Measurements from ENCODE around the gene GALNT16. TPM values are rescaled to one million over a fixed set of nuclear protein-coding genes. Genes with fewer than 3 reads are reported as not detected.

GALNT16 gene
- total RNA-seq, 1 experiment from 2014 or later: 2.0 TPM

DNA sequence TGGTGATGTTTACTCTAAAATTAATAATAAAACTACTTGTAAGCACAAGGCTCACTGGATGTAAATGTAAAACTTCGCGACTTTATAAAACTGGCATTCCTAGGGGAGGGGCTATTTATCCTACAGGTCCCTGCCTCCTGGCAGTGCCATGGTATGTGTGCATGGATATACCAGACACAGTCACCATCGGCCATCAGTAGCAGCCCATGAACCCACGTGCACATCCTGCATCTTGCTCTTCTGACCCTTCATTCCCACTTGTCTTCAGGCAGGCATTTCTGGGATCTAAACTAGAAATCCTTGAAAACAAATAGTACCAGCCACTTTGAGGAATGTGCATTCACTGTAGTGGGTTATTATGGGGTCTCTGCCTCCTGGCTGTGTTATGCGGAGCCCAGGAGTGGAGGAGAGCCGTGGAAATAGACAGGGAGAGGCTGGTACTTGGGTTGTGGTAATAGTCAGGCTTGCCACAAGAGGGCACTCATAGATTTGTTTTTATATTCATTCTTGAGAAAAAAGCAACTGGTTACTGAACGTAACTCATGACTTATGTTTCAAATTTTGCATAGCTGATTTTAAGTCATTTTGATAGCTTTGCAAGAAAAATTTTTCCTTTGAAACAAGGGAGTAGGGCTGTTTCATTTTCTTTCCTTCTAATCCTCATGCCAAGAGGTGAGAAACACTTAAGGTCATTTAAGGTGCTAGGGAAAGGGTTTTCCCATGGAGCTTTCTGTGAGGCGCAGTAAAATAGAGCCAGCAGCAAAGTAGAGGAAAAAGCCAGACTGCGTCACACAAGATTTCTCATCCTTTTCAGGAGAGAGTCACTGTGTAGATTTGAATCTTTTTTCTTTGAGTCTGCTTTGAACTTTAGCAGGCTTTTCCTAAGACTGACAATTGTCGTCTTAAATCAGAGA is 17.4 kb upstream of the GALNT16 start:
- Histone ChIP-seq H3K27me3 (ENCODE audit: control insufficient read depth, insufficient read depth, low read length) (no peaks in the 10 kb centered on the region), H3K4me3 (ENCODE audit: insufficient read depth, low read depth, low read length) (no peak overlapping the region), H3K36me3 (replicated peaks; ENCODE audit: control insufficient read depth, insufficient read depth, low read length) (peaks cover 10% of the 10 kb centered on the region)

DNA sequence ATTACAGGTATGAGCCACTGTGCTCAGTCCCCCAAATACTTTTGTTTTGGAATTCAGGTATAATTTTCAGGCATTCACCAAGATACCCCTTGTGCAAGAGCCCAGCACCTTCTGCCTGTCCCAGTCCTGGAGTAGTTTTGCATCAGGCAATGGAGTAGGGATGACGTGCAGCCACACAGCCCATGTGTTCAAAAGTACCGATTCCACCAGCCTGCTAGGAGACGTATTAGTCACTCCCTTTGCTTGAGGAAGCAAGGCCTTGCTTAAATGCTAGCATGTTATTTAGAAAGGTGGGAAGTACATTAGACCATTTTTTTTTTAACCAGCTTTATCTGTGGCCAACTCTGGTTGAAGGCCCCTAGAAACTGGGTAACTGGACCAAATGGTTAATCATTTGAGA is 15.0 kb upstream of the GALNT16 start:
- DNase-seq: no peak
- Histone ChIP-seq H3K27me3 (ENCODE audit: control insufficient read depth, insufficient read depth, low read length) (no peaks in the 10 kb centered on the region), H3K36me3 (replicated peaks; ENCODE audit: control insufficient read depth, insufficient read depth, low read length) (peaks cover 5% of the 10 kb centered on the region), H3K4me3 (ENCODE audit: insufficient read depth, low read depth, low read length) (no peak overlapping the region)

More for the DNA sequence above, 17.4 kb upstream of the GALNT16 start:
- DNase-seq: peak; percentile 84

DNA sequence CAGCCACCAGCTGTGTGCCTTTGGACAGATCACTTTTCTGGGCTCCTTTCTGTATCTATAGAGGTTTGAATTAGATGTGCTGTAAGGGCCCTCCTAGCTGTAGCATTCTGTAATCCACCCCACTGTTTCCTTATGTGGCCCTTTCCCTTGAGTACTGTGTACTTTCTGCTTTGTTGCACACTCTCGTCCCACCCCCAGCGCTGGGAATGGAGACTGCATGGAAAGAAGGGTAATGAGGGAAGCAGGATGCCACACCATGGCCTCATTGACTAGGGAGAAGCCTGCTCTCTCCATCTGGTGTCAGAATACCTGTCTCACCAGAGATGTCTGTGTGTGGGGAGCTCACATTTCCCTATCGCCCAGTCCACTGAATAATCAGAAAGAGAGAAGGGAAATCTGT is 13.6 kb upstream of the GALNT16 start:
- H3K4me3 ChIP-seq (ENCODE audit: insufficient read depth, low read depth, low read length): no peak overlapping the region
- no peaks in the 10 kb centered on the region for H3K27me3 ChIP-seq (ENCODE audit: control insufficient read depth, insufficient read depth, low read length)
- no peaks in the 10 kb centered on the region for H3K36me3 ChIP-seq (replicated peaks; ENCODE audit: control insufficient read depth, insufficient read depth, low read length)
- DNase-seq: no peak

DNA sequence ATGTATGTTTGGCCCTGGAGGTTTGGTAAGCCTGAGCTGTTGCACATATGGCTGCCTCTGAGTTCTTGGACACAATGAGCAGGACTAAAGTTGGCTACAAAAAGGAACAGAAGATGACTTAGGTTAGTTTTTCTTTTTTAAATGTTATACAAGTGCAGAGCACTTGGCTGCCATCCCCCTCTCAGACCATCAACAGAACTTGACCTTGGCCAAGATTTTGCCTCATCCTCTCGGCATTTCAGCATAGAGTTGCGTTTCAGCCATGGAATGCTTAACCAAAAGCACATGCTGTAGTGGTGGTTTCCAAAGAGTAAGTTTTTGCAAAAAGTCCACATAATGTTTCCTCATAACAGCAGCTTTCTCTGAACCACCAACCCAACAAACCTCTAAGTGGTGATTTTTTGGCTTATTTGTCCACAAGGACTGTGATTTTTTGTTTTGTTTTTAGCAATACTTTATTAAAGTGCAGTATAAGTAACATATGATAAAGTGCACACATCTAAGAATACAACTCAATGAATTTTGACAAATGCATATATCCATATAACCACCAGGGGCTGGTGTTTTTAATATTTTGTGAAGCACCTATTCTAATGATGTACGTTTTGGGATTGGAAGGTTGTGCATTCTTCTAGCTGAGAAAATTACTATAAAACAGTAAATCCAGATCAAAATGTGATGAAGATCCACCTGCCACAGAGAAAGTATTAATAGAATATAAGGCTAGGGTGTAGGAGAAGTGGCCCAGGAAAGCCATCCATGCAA is 12.1 kb upstream of the GALNT16 start:
- Histone ChIP-seq H3K27me3 (ENCODE audit: control insufficient read depth, insufficient read depth, low read length) (no peaks in the 10 kb centered on the region), H3K4me3 (ENCODE audit: insufficient read depth, low read depth, low read length) (no peak overlapping the region), H3K36me3 (replicated peaks; ENCODE audit: control insufficient read depth, insufficient read depth, low read length) (no peaks in the 10 kb centered on the region)
- DNase-seq: no peak

DNA sequence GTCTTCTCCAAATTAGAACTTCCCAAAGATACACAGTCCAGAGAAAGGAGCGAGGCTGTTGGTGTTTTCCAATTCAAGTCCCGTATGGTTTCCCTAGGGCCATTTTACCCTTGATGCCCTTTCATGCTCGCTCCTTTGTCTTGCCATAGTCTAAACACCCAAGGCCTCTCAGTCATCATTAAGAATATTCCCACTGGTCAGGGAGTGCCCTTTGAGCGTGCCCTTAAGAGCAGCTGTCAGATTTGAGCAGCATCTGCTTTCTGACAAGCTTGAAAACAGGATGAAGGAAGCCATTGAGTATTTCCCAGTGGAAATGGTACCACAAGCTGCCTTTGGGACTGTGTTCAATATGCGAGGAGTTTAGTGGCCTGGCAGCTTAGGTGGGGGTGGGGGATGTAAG is 10.4 kb upstream of the GALNT16 start:
- H3K4me3 ChIP-seq (ENCODE audit: insufficient read depth, low read depth, low read length): no peak overlapping the region
- DNase-seq: no peak
- H3K27me3 ChIP-seq (ENCODE audit: control insufficient read depth, insufficient read depth, low read length): no peaks in the 10 kb centered on the region
- no peaks in the 10 kb centered on the region for H3K36me3 ChIP-seq (replicated peaks; ENCODE audit: control insufficient read depth, insufficient read depth, low read length)

DNA sequence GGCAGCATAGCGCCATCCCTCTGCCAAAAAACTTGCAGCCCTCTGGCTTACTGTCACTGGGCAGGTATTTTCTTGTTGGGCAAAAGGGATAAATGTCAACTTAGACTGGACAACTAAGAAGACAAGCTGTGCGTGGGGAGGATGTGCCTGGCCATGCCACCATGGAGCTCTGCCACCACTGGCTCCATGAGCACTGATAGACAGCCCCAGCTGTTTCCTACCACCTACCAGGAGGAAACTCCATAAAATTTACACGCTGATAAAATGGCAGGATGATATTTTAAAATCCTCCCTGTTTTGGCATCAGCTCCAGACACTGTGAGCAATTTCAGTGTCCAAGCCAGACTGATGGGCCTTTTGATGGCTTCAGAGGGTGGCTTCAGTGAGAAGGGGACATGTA is 7.1 kb upstream of the GALNT16 start:
- H3K4me3 ChIP-seq (ENCODE audit: insufficient read depth, low read depth, low read length): no peak overlapping the region
- DNase-seq: no peak
- H3K27me3 ChIP-seq (ENCODE audit: control insufficient read depth, insufficient read depth, low read length): peaks cover 9% of the 10 kb centered on the region
- no peaks in the 10 kb centered on the region for H3K36me3 ChIP-seq (replicated peaks; ENCODE audit: control insufficient read depth, insufficient read depth, low read length)

DNA sequence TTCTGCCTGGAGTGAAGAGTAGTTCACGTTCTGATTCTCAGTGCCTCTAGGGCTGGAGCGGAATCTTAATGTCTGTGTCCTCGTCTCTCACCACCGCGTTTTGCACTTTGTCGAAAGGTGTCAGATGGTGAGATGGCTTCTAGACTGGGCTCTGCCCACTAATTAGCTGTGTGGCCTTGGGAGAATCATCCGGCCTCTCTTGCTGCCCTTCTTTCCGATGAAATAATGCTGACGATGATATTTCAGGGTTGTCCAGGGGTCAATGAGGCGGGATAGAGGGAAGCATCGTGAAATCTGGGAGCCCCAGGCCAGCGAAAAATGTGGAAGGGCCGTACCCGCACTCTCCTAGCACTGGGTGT is 811 bp upstream of the GALNT16 start:
- no peak for DNase-seq
- Histone ChIP-seq H3K36me3 (replicated peaks; ENCODE audit: control insufficient read depth, insufficient read depth, low read length) (no peaks in the 10 kb centered on the region), H3K27me3 (ENCODE audit: control insufficient read depth, insufficient read depth, low read length) (peaks cover 55% of the 10 kb centered on the region), H3K4me3 (ENCODE audit: insufficient read depth, low read depth, low read length) (peak overlapping the region; percentile 73)

DNA sequence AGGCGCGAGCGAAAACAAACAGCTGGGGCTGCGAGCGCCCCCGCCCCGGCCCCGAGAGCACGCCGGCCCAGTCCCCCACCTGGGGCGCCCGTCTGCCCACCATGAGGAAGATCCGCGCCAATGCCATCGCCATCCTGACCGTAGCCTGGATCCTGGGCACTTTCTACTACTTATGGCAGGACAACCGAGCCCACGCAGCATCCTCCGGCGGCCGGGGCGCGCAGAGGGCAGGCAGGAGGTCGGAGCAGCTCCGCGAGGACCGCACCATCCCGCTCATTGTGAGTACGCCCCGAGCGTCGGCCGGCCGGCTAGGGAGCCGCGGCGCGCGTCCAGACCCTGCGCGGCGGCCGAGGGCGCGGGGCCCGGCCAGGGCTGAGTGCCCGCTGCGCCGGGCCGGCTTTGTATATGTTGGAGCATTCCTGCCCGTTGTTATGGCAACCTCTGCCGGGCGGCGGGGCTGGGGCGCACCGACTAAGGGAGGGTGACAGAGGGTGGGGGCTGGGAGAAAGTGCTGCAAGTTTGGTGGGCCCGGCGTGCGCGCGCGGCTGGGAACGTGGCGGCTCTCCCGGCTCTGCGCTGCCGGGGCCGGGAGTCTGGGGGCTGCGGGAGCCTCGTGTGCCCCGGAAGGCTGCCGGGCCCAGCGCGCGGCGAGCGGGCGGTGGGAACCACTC is 367 bp downstream of the GALNT16 start:
- peak overlapping the region; percentile 73 for H3K4me3 ChIP-seq (ENCODE audit: insufficient read depth, low read depth, low read length)
- DNase-seq: peak; percentile 92
- peaks cover 54% of the 10 kb centered on the region for H3K27me3 ChIP-seq (ENCODE audit: control insufficient read depth, insufficient read depth, low read length)
- no peaks in the 10 kb centered on the region for H3K36me3 ChIP-seq (replicated peaks; ENCODE audit: control insufficient read depth, insufficient read depth, low read length)

DNA sequence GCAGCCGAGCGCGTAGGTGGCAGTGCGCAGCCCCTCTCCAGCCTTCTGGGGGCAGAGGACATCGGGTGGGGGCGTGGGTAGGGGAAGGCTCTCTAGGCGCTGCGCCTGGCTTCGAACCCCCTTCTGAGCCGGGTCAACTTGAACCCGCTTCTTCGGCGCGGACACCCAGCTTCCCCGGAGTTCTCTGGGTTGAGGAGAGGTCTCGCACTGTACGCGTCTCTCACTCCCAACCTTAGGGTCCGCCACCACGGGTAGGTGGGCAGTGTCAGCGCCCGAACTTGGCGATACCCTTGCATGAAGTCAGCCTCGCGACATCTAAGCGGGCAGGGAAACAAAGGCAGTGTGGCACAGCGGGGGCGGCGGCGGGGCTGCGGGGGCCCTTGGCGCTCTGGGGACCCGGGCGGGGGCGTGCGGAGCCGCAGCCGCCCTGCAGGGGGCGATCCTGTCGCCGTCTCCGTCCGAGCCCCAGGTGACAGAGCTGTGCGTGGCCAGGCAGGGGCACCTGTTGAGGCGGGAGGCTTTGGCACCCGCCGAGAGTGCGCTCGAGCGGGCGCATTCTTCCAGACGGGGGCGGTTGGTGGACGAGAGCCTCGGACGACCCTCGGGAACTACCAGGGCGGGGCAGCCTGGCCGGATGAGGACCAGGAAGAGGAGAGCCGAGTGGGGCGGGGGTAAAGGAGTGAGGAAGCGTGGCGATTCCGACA is 1.1 kb downstream of the GALNT16 start:
- H3K27me3 ChIP-seq (ENCODE audit: control insufficient read depth, insufficient read depth, low read length): peaks cover 54% of the 10 kb centered on the region
- H3K4me3 ChIP-seq (ENCODE audit: insufficient read depth, low read depth, low read length): peak overlapping the region; percentile 73
- H3K36me3 ChIP-seq (replicated peaks; ENCODE audit: control insufficient read depth, insufficient read depth, low read length): no peaks in the 10 kb centered on the region
- DNase-seq: peak; percentile 96

DNA sequence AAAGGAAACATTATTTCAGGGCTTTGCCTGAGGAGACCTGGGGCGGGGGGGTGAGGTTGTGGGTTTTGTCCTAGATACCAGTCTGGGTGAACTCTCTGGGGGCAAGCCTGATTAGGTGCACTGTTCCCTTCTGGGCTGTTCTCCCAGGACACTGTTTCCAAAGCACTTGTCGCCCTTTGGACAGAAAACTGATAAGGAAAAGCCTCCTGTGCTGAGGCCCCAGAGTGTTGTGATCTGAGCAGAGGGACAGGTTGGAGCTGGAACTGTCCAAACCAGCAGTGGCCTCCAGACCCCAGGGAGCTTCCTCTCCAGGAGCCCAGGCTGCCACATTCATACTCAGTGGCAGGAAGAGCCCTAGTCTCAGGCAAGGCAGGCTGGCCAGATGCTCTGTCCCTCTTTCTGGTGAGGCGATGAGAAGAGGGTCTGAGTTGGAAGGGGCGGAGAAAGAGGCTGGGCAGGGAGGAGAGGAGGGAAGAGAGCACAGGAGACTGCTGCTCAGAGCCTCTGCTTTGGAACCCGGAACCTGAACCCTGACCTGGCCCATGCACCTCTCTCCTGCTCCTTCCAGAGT is 1.9 kb downstream of the GALNT16 start:
- DNase-seq: peak; percentile 57
- Histone ChIP-seq H3K27me3 (ENCODE audit: control insufficient read depth, insufficient read depth, low read length) (peaks cover 54% of the 10 kb centered on the region), H3K36me3 (replicated peaks; ENCODE audit: control insufficient read depth, insufficient read depth, low read length) (no peaks in the 10 kb centered on the region), H3K4me3 (ENCODE audit: insufficient read depth, low read depth, low read length) (peak overlapping the region; percentile 73)

DNA sequence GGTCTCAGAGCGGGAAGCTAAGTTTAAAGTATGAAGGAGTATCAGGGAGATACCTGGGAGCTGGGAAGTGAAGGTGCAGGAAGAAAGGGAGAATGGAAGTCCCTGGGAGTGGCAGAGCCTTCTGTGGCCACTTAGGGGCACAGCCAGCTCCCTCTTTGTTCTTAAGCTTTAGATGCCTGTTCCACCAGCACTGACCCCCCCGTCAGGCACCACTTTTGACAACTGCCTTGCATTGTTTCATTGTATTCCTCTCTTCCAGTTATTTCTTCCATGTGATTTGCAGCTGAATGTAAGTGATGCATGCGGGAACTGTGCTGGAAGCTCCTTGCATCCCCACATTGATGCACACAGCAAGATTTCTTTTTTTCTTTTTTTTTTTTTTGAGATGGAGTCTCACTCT is 2.6 kb downstream of the GALNT16 start:
- H3K4me3 ChIP-seq (ENCODE audit: insufficient read depth, low read depth, low read length): no peak overlapping the region
- H3K27me3 ChIP-seq (ENCODE audit: control insufficient read depth, insufficient read depth, low read length): peaks cover 48% of the 10 kb centered on the region
- no peaks in the 10 kb centered on the region for H3K36me3 ChIP-seq (replicated peaks; ENCODE audit: control insufficient read depth, insufficient read depth, low read length)
- no peak for DNase-seq

DNA sequence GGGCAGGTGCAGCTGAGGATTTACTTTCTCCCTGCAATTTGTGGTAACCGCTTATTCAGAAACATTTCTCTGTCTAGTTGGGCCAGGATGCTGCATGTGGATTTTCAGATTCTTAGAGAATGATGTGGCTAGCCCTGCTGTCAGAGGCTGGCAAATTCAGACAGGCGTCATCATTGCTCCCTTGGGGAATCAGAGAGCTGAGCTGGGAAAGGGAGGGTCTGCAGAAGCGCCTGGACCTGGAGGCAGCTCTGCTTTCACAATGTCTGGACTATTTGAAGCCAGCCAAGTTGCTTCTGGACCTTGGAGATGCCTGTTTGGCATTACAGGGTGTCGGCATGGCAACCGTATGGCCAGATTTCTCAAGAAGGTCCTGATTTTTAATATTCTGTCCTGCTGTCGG is 3.4 kb downstream of the GALNT16 start:
- Histone ChIP-seq H3K4me3 (ENCODE audit: insufficient read depth, low read depth, low read length) (no peak overlapping the region), H3K27me3 (ENCODE audit: control insufficient read depth, insufficient read depth, low read length) (peaks cover 41% of the 10 kb centered on the region), H3K36me3 (replicated peaks; ENCODE audit: control insufficient read depth, insufficient read depth, low read length) (no peaks in the 10 kb centered on the region)
- DNase-seq: no peak

DNA sequence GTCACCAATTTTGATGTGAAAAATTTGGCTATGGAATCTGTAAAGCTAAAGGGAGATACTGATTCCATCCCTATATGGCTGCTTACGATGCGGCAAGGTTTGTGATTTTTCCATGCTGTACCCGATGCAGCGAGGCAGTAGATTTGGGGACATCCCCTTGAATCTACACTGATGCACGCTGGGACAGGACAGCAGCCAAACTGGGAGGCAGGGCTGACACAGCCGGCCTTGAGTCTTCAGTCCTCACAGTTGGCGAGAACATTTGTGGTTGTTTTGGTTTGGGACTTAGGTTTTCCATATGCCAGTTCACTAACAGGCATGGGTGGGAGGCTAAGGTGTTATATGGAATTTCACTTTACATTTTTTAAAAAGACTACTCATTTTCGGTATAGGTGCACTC is 3.8 kb downstream of the GALNT16 start:
- Histone ChIP-seq H3K27me3 (ENCODE audit: control insufficient read depth, insufficient read depth, low read length) (peaks cover 37% of the 10 kb centered on the region), H3K36me3 (replicated peaks; ENCODE audit: control insufficient read depth, insufficient read depth, low read length) (no peaks in the 10 kb centered on the region), H3K4me3 (ENCODE audit: insufficient read depth, low read depth, low read length) (no peak overlapping the region)
- DNase-seq: no peak
